Activated CD4-positive, alpha-beta T cell treated with anti-CD3 and anti-CD28 coated beads for 4 hours (primary cell): ENCODE results near the gene GAS7.

Experiments
- DNase-seq, 2 donors: peaks; one replicate each; pipeline ENCODE4 v3.0.0-alpha.2; 2020

Gene GAS7

GRCh38 chr17:10200016-10200415, 1.6 kb upstream of the GAS7 start:
- DNase-seq: no peak

GRCh38 chr17:10197721-10198508, 491 bp downstream of the GAS7 start:
- no peak for DNase-seq

DNA sequence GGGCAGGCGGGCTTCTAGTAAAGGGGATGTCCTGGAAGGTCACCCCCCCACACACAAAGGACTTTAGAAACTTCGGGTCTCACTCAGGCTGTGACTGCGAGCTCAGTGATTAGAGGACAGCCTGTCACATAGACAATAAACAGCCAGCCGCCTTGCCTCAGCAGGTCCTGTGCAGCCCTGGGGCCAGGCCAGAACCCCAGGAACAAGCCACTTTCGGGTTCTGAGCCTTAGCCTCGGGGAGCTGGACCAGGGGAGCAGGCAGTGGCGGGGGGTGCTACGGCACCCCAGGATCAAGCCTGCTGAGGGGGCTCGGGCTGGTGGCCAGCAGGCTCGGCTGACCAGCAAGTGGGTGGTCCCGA, 1.1 kb downstream of the GAS7 start:
- no peak for DNase-seq

DNA sequence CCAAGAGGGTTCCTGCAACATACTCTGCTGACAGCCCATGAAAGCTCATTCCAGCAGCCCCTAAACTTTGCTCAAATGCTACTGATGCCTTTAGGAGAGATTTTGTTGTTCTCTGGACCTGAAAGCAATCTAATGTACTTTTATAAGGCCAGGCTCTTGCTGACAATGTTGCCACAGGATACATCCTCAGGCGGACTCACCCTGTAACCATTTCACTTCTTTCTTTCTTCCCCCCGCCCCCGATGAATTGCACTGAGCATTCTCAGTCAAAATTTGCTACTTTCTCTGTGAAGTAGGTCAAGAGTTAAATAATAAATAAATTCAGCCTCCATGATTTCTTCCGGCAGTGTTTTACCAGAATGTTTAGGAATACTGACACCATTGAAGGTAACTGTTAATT, 1.5 kb downstream of the GAS7 start:
- DNase-seq: no peak

GRCh38 chr17:10196384-10196895, 2.0 kb downstream of the GAS7 start:
- DNase-seq: no peak

DNA sequence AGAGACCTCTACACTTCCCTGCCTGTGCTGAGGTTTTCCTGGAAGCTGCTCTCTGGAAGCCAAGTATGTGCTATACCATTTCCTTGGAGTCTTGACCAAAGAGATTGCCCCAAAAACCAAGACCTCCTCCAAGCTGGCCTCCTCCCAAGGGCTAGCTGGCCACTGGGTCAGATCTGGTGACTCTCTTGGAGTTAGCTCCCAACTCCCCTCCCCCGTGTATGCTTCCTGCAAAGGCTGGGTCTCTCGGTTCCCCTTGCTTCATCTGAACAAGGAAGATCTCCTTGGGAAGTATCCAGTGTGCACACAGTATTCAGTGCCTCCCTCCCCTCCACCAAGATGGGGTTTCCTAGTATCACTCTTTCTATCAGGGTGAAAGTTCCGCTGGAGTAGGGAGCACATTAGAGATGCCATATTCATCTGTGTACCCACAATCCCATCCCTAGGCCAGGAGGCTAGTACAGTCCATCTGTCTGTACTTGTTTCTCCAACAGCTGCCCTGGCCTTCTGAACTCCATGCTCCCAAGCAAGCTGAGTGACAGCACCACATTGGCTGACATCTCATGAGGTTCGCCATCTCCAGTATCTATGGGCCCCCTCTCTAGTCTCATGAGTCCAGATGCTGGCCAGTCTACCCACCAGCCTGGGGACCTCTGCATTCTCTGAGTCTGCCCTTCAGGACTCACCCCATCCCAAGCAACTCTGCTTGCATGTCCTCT, 3.2 kb downstream of the GAS7 start:
- DNase-seq: no peak

GRCh38 chr17:10193632-10194031, 4.8 kb downstream of the GAS7 start:
- no peak for DNase-seq

DNA sequence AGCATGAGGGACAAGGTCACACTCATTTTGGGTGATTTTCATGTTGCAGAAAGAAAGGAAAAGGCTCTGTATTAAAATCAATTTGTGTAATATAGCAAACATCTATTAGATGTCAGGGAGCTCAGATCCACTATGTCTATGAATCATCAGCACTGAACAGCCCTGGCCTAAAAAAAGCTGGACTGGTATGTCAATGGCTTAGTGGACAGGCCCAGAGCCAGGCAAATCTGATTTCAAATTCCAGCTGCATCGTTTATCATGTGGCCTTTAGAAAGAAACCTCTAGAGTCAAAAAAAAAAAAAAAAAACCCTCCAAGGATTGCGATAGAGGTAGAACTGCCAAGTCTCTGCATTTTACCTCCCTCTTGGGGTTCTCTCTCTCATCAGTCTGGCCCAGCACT, 5.4 kb downstream of the GAS7 start:
- no peak for DNase-seq

DNA sequence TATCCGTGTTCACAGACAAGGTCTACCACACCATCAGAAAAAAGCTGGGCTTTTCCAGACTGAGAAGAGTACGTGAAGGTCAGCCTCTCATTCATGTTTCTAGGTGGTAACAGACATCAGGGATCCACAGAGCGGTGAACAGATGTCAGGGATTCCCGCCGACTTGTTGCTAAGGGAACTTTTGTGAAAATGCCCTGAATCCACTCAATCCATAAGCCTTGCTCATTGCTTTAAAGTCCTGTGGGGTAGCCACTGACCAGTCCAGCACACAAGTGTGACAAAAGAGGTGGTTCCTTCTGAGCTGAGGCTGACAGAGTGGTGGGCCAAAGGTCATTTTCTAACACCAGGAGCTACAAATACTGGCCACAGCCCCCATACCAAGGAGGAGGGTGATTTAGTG, 5.9 kb downstream of the GAS7 start:
- DNase-seq: no peak

- DNase-seq: no peak
Observed at GRCh38 chr17:10187456-10187855, 10.9 kb downstream of the GAS7 start.

GRCh38 chr17:10186771-10187410, 11.5 kb downstream of the GAS7 start:
- DNase-seq: no peak

DNA sequence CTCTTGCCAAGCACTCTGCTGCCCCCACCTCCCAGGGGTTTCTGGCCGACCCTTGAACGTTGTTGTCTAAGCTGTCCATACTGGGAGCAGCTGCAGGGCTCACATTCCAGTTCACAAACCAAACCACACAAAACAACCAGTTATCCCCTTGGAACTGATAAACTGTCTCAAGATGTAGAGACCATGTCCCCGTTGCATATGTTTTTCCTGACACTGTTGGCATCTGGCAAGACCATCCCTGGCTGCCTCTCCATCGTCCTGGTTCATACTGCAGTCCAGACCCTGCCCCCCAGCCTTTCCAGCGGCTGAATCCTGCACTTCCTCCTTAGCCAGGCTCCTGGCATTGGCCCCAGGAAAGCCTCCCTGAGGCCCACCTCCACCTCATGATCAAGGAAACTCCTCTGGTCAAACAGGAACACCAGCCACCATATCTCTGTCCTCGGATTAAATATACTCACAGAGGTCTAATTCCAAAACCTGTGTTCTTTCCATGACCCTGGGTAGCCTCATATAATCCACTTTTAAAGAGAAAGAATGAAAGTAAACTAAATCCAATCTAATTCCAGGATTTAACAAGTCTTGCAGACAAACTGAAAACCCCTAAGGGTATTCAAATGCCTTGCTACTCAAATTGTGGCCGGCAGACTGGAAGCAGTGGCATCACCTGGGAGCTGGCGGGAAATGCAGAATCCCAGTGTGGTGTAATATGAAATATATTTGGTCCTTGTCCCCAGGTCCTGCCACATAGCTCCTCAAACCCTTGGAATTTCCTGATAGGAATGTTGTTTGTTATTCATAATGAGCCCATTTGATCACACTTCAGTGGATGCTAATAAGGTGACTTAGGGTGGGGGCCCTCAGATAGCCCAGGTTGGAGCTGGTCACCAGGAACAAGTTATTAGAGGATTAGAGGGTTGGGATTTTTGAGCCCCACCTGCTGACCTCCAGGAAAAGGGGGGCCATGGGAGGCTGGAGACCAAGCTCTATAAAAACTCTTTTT, 14.2 kb downstream of the GAS7 start:
- DNase-seq: no peak

DNA sequence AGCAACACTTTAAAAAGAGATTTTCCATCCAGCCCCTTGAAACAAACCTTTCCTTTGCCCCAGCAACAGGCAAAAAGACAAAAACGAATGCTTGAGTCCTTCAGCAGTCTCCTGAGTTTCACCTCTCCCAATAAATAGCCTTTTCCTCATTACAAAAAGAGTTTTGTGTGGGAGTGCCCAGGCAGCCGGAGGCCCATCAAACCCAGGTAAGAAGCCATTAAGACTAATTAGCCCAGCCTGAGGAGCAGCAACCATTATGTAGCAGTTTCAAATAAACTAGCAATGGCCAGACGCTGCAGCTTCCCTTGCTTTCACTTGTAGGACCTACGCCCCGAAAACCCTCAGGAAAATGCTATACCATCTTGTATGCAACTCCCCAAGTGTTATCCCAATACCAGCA, 15.6 kb downstream of the GAS7 start:
- DNase-seq: no peak

- DNase-seq: no peak
Observed at GRCh38 chr17:10178506-10178991, 19.9 kb downstream of the GAS7 start.

- DNase-seq: no peak
Observed at GRCh38 chr17:10177913-10178505, 20.4 kb downstream of the GAS7 start.

DNA sequence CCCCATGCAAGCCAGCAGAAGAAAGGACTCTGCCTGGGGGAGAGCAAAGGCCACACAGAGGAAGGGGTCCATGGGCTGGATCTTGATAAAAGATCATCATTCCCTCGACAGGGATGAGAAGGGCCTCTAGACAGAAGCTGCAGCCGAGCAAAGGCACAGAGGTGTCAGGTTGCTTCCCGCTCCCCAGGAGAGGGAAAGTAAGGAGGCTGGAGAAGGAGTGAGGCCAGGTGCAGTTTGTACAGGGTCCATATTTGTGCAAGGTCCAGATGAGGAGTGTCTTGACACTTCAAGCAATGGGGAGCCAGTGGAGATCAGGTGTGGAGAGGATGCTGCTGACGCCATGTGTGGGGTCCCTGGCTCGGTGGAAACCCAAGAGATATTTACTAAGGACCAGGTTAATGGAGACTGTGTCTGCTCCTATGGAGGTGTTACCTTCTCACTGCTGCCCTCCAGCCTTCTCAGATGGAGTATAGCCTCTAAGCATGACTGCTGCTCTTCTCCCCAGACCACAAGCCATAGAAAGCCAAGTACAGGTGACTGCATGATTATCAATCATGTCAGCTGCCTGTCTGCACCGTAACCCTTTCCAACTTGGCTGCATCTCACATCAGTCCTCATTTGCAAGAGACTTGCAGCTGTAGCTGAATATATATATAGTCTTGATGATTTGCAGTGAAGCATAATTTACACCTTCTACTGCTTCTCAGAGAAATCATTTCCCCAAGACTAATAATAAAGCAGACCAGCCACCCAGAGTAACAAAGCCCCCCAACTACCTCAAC, 21.1 kb downstream of the GAS7 start:
- no peak for DNase-seq

- no peak for DNase-seq
Observed at GRCh38 chr17:10173913-10174312, 24.5 kb downstream of the GAS7 start.

- no peak for DNase-seq
Observed at GRCh38 chr17:10172778-10173177, 25.6 kb downstream of the GAS7 start.

GRCh38 chr17:10172241-10172741, 26.1 kb downstream of the GAS7 start:
- DNase-seq: no peak

GRCh38 chr17:10171581-10171981, 26.8 kb downstream of the GAS7 start:
- no peak for DNase-seq

DNA sequence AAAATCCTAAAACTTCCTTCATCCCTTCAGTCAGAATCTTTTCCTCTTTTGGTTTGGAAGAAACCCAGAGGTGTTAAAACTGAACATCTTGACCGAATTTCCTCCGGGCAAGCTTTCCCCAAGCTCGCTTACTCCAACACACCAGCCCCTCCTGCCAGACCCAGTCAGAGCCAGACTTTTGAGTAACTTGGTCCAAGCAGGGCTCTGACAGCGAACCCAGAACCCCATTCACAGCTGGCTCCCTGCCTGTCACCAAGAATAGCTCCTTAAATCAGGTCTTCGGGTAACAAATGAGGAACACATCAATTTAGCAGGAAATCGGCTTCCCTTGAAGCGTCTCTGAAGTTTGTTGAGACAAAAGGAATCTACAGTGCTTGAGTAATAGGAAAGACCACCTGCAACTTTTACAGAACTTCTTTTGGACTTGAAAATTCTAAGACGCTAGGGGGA, 27.3 kb downstream of the GAS7 start:
- DNase-seq: no peak
